Uterus (tissue), 4 donors: ENCODE data around the gene CNOT3. TPM values are rescaled to one million over a fixed set of nuclear protein-coding genes. Genes with fewer than 3 reads are reported as not detected.
A peak's percentile ranks its signal among the peaks of the same experiment; 100 is the strongest.

ENCODE experiments used
- DNase-seq, 2 donors: peaks; one replicate each; pipeline ENCODE4 v3.0.0-alpha.2; 2019 to 2020
- H3K27ac ChIP-seq, 2 donors: fragments of 200-600 bp; sonication (generic); 1 replicate in 1 of 2; 2 replicates in 1 of 2; pipeline ENCODE4 v1.5.1; 2016 to 2018
- H3K27me3 ChIP-seq, 2 donors: fragments of 200-600 bp; sonication (generic); one replicate each; pipeline ENCODE4 v1.5.1; 2018 to 2019; ENCODE audit warnings: control low read depth in 1 of 2
- H3K36me3 ChIP-seq, 2 donors: fragments of 200-600 bp; sonication (generic); one replicate each; pipeline ENCODE4 v1.5.1; 2019; ENCODE audit warnings: control low read depth in 1 of 2
- H3K4me1 ChIP-seq, 2 donors: fragments of 200-600 bp; sonication (generic); one replicate each; pipeline ENCODE4 v1.5.1; 2018 to 2019; ENCODE audit warnings: control low read depth in 1 of 2
- H3K4me3 ChIP-seq, 2 donors: fragments of 200-600 bp; sonication (generic); 1 replicate in 1 of 2; 2 replicates in 1 of 2; pipeline ENCODE4 v1.5.1; 2018 to 2019; ENCODE audit warnings: mild to moderate bottlenecking in 1 of 2
- H3K9me3 ChIP-seq, 2 donors: fragments of 200-600 bp; sonication (generic); one replicate each; pipeline ENCODE4 v1.5.1; 2019; ENCODE audit warnings: control low read depth in 1 of 2
- CTCF ChIP-seq, 4 experiments: fragments of 200-600 bp in 2 of 4; fragments of 450-650 bp in 2 of 4; sonication (generic) in 2 of 4; IDR thresholded peaks; one replicate each; pipeline ENCODE4 v1.5.1; 2016 to 2019; ENCODE audit warnings: antibody characterized with exemption in 4 of 4, mild to moderate bottlenecking in 2 of 4, moderate library complexity in 1 of 4
- POLR2A ChIP-seq, 2 donors: fragments of 450-650 bp; IDR thresholded peaks; one replicate each; pipeline ENCODE4 v1.6.1; 2016; ENCODE audit warnings: antibody characterized with exemption in 2 of 2, mild to moderate bottlenecking in 1 of 2, moderate library complexity in 1 of 2
- intact Hi-C: fragments of 100-400 bp; cut with DNase I; formaldehyde crosslinking; loops from one replicate; pipeline ENCODE4 v1.15.1; 2023; ENCODE audit warnings: low total_unique reads
- total RNA-seq, 4 donors: library from RNA; depleted of rRNA in 3 of 4; stranded (reverse); fragments of >200 nt in 3 of 4; gene quantifications; one replicate each; pipeline versions ENCODE4 v1.1.0 to v1.2.4, GENCODE V29; 2014 to 2023
- donor health status: DM: yes; HTN: yes; CAD: no.

Gene CNOT3
- total RNA-seq, 4 donors from 2014 or later = 0.88 to 41.6 (median 9.9) TPM

- intact Hi-C loops = no loop called here
These were observed 14.7 kb downstream of the CNOT3 start for GRCh38 chr19:54152267-54152666.

GRCh38 chr19:54152878-54153524 lies 15.4 kb downstream of the CNOT3 start:
- no peak for DNase-seq
- intact Hi-C loops = no loop called here
- Histone ChIP-seq H3K27me3 (no peaks in the 10 kb centered on the region), H3K27ac (peak overlapping the region in 1 of 2 donors; percentile 7), H3K9me3 (no peaks in the 10 kb centered on the region), H3K36me3 (no peaks in the 10 kb centered on the region), H3K4me1 (no peaks in the 10 kb centered on the region), H3K4me3 (no peak overlapping the region)
- TF ChIP-seq POLR2A (IDR thresholded peaks at IDR 0.05) = no peak
- no peak for TF ChIP-seq CTCF (IDR thresholded peaks at IDR 0.05)

More at GRCh38 chr19:54152267-54152666, 14.7 kb downstream of the CNOT3 start:
- Histone ChIP-seq H3K36me3 (no peaks in the 10 kb centered on the region), H3K27ac (no peak overlapping the region), H3K4me1 (no peaks in the 10 kb centered on the region), H3K27me3 (no peaks in the 10 kb centered on the region), H3K4me3 (no peak overlapping the region), H3K9me3 (no peaks in the 10 kb centered on the region)
- TF ChIP-seq CTCF (IDR thresholded peaks at IDR 0.05) = no peak
- TF ChIP-seq POLR2A (IDR thresholded peaks at IDR 0.05) = no peak
- DNase-seq = no peak

- DNase-seq = no peak
- intact Hi-C loops = no loop called here
- Histone ChIP-seq H3K4me3 (no peak overlapping the region), H3K36me3 (no peaks in the 10 kb centered on the region), H3K4me1 (peaks cover 0 to 3% of the 10 kb centered on the region in 2 donors), H3K27ac (no peak overlapping the region), H3K27me3 (no peaks in the 10 kb centered on the region), H3K9me3 (no peaks in the 10 kb centered on the region)
- TF ChIP-seq POLR2A (IDR thresholded peaks at IDR 0.05) (no peak), CTCF (IDR thresholded peaks at IDR 0.05) (no peak)
These were observed 16.3 kb downstream of the CNOT3 start for GRCh38 chr19:54153731-54154326.

- DNase-seq = no peak
- H3K9me3 ChIP-seq = no peaks in the 10 kb centered on the region
- TF ChIP-seq POLR2A (IDR thresholded peaks at IDR 0.05) (no peak), CTCF (IDR thresholded peaks at IDR 0.05) (no peak)
- no peaks in the 10 kb centered on the region for H3K36me3 ChIP-seq
- no peak overlapping the region for H3K4me3 ChIP-seq
- H3K27ac ChIP-seq = no peak overlapping the region
- peaks cover 0 to 4% of the 10 kb centered on the region in 2 donors for H3K4me1 ChIP-seq
- intact Hi-C loops = no loop called here
- H3K27me3 ChIP-seq = no peaks in the 10 kb centered on the region
These were observed 17.2 kb downstream of the CNOT3 start for GRCh38 chr19:54154603-54155345.

GRCh38 chr19:54155694-54156093 lies 18.1 kb downstream of the CNOT3 start:
- Histone ChIP-seq H3K36me3 (no peaks in the 10 kb centered on the region), H3K4me1 (peaks cover 0 to 4% of the 10 kb centered on the region in 2 donors), H3K27me3 (no peaks in the 10 kb centered on the region), H3K4me3 (no peak overlapping the region), H3K27ac (no peak overlapping the region), H3K9me3 (no peaks in the 10 kb centered on the region)
- TF ChIP-seq POLR2A (IDR thresholded peaks at IDR 0.05) (no peak), CTCF (IDR thresholded peaks at IDR 0.05) (no peak)
- no peak for DNase-seq
- intact Hi-C loops = no loop called here
